Measurements from ENCODE around the gene NEDD1. TPM values are rescaled to one million over a fixed set of nuclear protein-coding genes. Genes with fewer than 3 reads are reported as not detected.

NEDD1 gene
- total and polyA plus RNA-seq, 12 donors, result 5.3 to 18.7 (median 14.4) TPM

- Histone ChIP-seq H3K27ac (no peak overlapping the region), H3K4me3 (no peak overlapping the region), H3K4me1 (no peaks in the 10 kb centered on the region), H3K27me3 (peaks cover 0 to 10% (median 0%) of the 10 kb centered on the region in 7 donors), H3K9me3 (no peaks in the 10 kb centered on the region), H3K36me3 (no peaks in the 10 kb centered on the region)
- WGBS, 2 donors, result 77 to 87% methylated on average over 4 of the region's 4 CpGs
- DNase-seq (no peak), ATAC-seq (no peak)
- intact Hi-C loops (cut with DNase I), result no loop called here
- no peak for TF ChIP-seq CTCF (IDR thresholded peaks at IDR 0.05)
These were observed 27.8 kb upstream of the NEDD1 start for GRCh38 chr12:96879301-96879700.

GRCh38 chr12:96880220-96880619 lies 26.8 kb upstream of the NEDD1 start:
- intact Hi-C loops (cut with DNase I), result no loop called here
- ATAC-seq (no peak), DNase-seq (no peak)
- WGBS, 2 donors, result 76 to 91% methylated on average over 3 of the region's 3 CpGs
- no peaks in the 10 kb centered on the region for H3K4me1 ChIP-seq
- H3K4me3 ChIP-seq, result no peak overlapping the region
- no peak for TF ChIP-seq CTCF (IDR thresholded peaks at IDR 0.05)
- no peaks in the 10 kb centered on the region for H3K36me3 ChIP-seq
- no peak overlapping the region for H3K27ac ChIP-seq
- H3K9me3 ChIP-seq, result no peaks in the 10 kb centered on the region
- H3K27me3 ChIP-seq, result peaks cover 0 to 10% (median 0%) of the 10 kb centered on the region in 7 donors

- no peaks in the 10 kb centered on the region for H3K4me1 ChIP-seq
These were observed 25.4 kb upstream of the NEDD1 start for GRCh38 chr12:96881608-96882007.

GRCh38 chr12:96882862-96883261 lies 24.2 kb upstream of the NEDD1 start:
- H3K4me1 ChIP-seq, result no peaks in the 10 kb centered on the region
- intact Hi-C loops (cut with DNase I), result no loop called here
- no peak for TF ChIP-seq CTCF (IDR thresholded peaks at IDR 0.05)
- no peaks in the 10 kb centered on the region for H3K9me3 ChIP-seq
- no peak overlapping the region for H3K4me3 ChIP-seq
- H3K27ac ChIP-seq, result no peak overlapping the region
- ATAC-seq (no peak), DNase-seq (no peak)
- no peaks in the 10 kb centered on the region for H3K36me3 ChIP-seq
- WGBS, 2 donors, result 58 to 66% methylated on average over 2 of the region's 2 CpGs
- H3K27me3 ChIP-seq, result peaks cover 0 to 6% (median 0%) of the 10 kb centered on the region in 7 donors

More at GRCh38 chr12:96881608-96882007, 25.4 kb upstream of the NEDD1 start:
- intact Hi-C loops (cut with DNase I), result no loop called here
- no peak overlapping the region for H3K27ac ChIP-seq
- no peaks in the 10 kb centered on the region for H3K36me3 ChIP-seq
- TF ChIP-seq CTCF (IDR thresholded peaks at IDR 0.05), result no peak
- ATAC-seq (no peak), DNase-seq (no peak)
- no peak overlapping the region for H3K4me3 ChIP-seq
- no peaks in the 10 kb centered on the region for H3K9me3 ChIP-seq
- peaks cover 0 to 10% (median 0%) of the 10 kb centered on the region in 7 donors for H3K27me3 ChIP-seq

Measured in heart right ventricle (tissue), 16 donors.